ENCODE results near the gene LTBP2. TPM values are rescaled to one million over a fixed set of nuclear protein-coding genes. Genes with fewer than 3 reads are reported as not detected.

Gene LTBP2
- total and polyA plus RNA-seq, 2 of the 8 experiments (the other 6 are each of a cell fraction or from before 2014, with no cell fraction given): 0.48 to 0.89 TPM

DNA sequence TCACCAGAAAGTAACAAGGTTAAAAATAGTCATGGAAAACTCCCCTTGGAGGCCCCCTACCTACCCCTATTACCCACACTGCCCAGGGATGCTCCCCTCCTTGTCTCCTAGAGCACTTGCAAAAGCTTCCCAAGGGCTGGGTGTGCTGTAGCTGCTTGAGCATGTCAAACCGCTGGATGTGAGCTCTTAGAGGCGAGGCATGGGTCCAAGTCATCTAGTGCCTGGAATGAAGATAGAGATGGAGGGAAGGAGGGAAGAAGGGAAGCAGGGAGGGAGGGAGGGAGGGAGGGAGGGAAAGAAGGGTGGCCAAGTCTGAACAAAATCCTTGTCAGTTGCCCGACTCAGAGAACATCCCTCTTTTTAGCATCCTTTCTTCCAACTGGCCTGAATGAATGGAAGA lies 43.1 kb downstream of the LTBP2 start:
- Histone ChIP-seq H4K8ac (ENCODE audit: extremely low read depth, insufficient read depth, low read length) (no peak overlapping the region), H3K36me3 (ENCODE audit: control insufficient read depth in 2 of 4, insufficient read depth in 4 of 4, low read length in 3 of 4) (no peaks in the 10 kb centered on the region), H3K27me3 (replicated peaks in 1 of 4; ENCODE audit: control insufficient read depth in 3 of 4, extremely low read depth in 1 of 4, insufficient read depth in 3 of 4, low read length in 3 of 4) (no peaks in the 10 kb centered on the region), H3K14ac (ENCODE audit: insufficient read length) (no peak overlapping the region), H3K4me1 (replicated peaks in 1 of 4; ENCODE audit: control insufficient read depth in 3 of 4, insufficient read depth in 4 of 4, low read length in 3 of 4) (peaks cover 0 to 7% (median 3%) of the 10 kb centered on the region in 4 experiments; a peak in 4 of 7 replicates), H2BK5ac (ENCODE audit: low read depth, low read length) (no peak overlapping the region), H4K20me1 (replicated peaks in 1 of 2; ENCODE audit: control insufficient read depth in 1 of 2, insufficient read depth in 2 of 2, low read length in 2 of 2) (no peaks in the 10 kb centered on the region), H3K79me1 (ENCODE audit: low read depth, low read length) (no peaks in the 10 kb centered on the region), H4K91ac (replicated peaks; ENCODE audit: insufficient read length, low read length) (no peak overlapping the region), H2BK20ac (ENCODE audit: low read length) (no peak overlapping the region), H2BK15ac (ENCODE audit: low read length) (no peak overlapping the region), H3K9ac (replicated peaks in 1 of 4; ENCODE audit: extremely low read depth in 1 of 4, low read depth in 3 of 4, low read length in 3 of 4) (no peak overlapping the region), H3K4me3 (ENCODE audit: extremely low read depth in 1 of 4, insufficient read depth in 2 of 4, low read depth in 3 of 4, low read length in 4 of 4) (no peak overlapping the region), H3K56ac (replicated peaks; ENCODE audit: insufficient read length, low read depth, low read length) (no peak overlapping the region), H3K18ac (ENCODE audit: extremely low read depth, low read length) (no peak overlapping the region), H3K23me2 (ENCODE audit: low read depth, low read length) (no peaks in the 10 kb centered on the region; the same call in 1 of the 2 replicates), H2BK12ac (ENCODE audit: low read depth, low read length) (no peak overlapping the region), H3K27ac (ENCODE audit: low read depth, low read length) (no peak overlapping the region), H3K4ac (replicated peaks; ENCODE audit: insufficient read length, low read depth, low read length) (no peak overlapping the region), H3K9me3 (ENCODE audit: insufficient read depth in 2 of 2, low read depth in 1 of 2, low read length in 1 of 2) (no peaks in the 10 kb centered on the region), H2AFZ (ENCODE audit: low read length) (no peak overlapping the region), H3K4me2 (ENCODE audit: insufficient read depth in 1 of 2, low read depth in 2 of 2, low read length in 2 of 2) (no peak overlapping the region), H2BK120ac (replicated peaks; ENCODE audit: low read depth, low read length) (no peak overlapping the region), H2AK5ac (ENCODE audit: low read depth, low read length) (no peak overlapping the region), H4K5ac (ENCODE audit: insufficient read length, low read depth, low read length) (no peak overlapping the region), H3K23ac (ENCODE audit: insufficient read length) (no peak overlapping the region), H3K79me2 (ENCODE audit: control insufficient read depth in 1 of 2, insufficient read depth in 2 of 2, low read length in 2 of 2) (no peaks in the 10 kb centered on the region)
- TF ChIP-seq EZH2 (IDR thresholded peaks at IDR 0.05; ENCODE audit: low read depth, low read length, severe bottlenecking): no peak
- ChIA-PET CTCF (ENCODE audit: partially characterized antibody) (interaction anchor here (0.6 to 2.4 kb wide), 6 partner anchors 14 to 278 kb away, joined by 3 to 11 read pairs (median 5); partner anchors contain the start of gene LTBP2), POLR2A (ENCODE audit: partially characterized antibody) (interaction anchor here (0.5 kb wide), 1 partner anchor 268 kb away, joined by 3 read pairs; no protein-coding TSS in a partner anchor)
- 93% methylated on average over 2 of the region's 3 CpGs; no CpG with 5 or more reads in 1 of the 2 experiments for WGBS, 2 experiments (ENCODE audit: extremely low coverage in 1 of 2, insufficient coverage in 1 of 2, insufficient read length in 1 of 2, insufficient replicate concordance in 2 of 2, low coverage in 1 of 2, low lambda C conversion rate in 2 of 2, missing lambda C conversion rate in 1 of 2)
- no peak for DNase-seq (ENCODE audit: low read depth in 1 of 2, low spot score in 2 of 2)
- FAIRE-seq: no peak

Data from H1 (cell line).